Suprapubic skin (tissue), 4 donors: ENCODE measurements around the gene MOSMO. TPM values are rescaled to one million over a fixed set of nuclear protein-coding genes. Genes with fewer than 3 reads are reported as not detected.
"Not testable (repeated sequence)": the region's sequence is repeated elsewhere in the genome, so short reads cannot be mapped to it uniquely, and the experiment has no call there.

ENCODE experiments used
- DNase-seq, 2 donors: peaks; one replicate each; pipeline ENCODE4 v3.0.0-alpha.2; 2019; ENCODE audit warnings: low spot score in 2 of 2
- H3K27ac ChIP-seq: fragments of 200-600 bp; sonication (generic); one replicate; pipeline ENCODE4 v1.5.1; 2019
- H3K27me3 ChIP-seq: fragments of 200-600 bp; sonication (generic); one replicate; pipeline ENCODE4 v1.5.1; 2019
- H3K36me3 ChIP-seq: fragments of 200-600 bp; sonication (generic); one replicate; pipeline ENCODE4 v1.5.1; 2019
- H3K4me1 ChIP-seq: fragments of 200-600 bp; sonication (generic); one replicate; pipeline ENCODE4 v1.5.1; 2019
- H3K4me3 ChIP-seq: fragments of 200-600 bp; sonication (generic); one replicate; pipeline ENCODE4 v1.5.1; 2019; ENCODE audit warnings: mild to moderate bottlenecking
- H3K9me3 ChIP-seq: fragments of 200-600 bp; sonication (generic); one replicate; pipeline ENCODE4 v1.5.1; 2019
- EP300 ChIP-seq: sonication (generic); formaldehyde crosslinking; IDR thresholded peaks from one replicate; pipeline ENCODE4 v1.6.1; 2017; ENCODE audit warnings: antibody characterized with exemption
- POLR2A ChIP-seq, 2 donors: fragments of 450-650 bp; IDR thresholded peaks; one replicate each; pipeline ENCODE4 v1.6.1; 2017; ENCODE audit warnings: antibody characterized with exemption in 2 of 2, mild to moderate bottlenecking in 2 of 2, moderate library complexity in 2 of 2
- POLR2AphosphoS5 ChIP-seq, 3 donors: sonication (generic); formaldehyde crosslinking; IDR thresholded peaks; one replicate each; pipeline ENCODE4 v1.6.1; 2017; ENCODE audit warnings: antibody characterized with exemption in 3 of 3
- WGBS: methylation state at CpG from one replicate; pipeline ENCODE4 v1.1.5; 2018; 5-methylcytosine and 5-hydroxymethylcytosine counted together
- total RNA-seq, 4 donors: library from RNA; depleted of rRNA; stranded (reverse); fragments of >200 nt; gene quantifications; one replicate each; pipeline ENCODE4 v1.1.0, GENCODE V29; 2016
- TF ChIP-seq, protein P1 (sequence below), 2 donors: fragments of 200-600 bp in 1 of 2; fragments of 450-650 bp in 1 of 2; sonication (generic) in 1 of 2; IDR thresholded peaks; one replicate each; pipeline ENCODE4 v1.5.1; 2016 to 2019; ENCODE audit warnings: antibody characterized with exemption in 2 of 2, mild to moderate bottlenecking in 1 of 2, moderate library complexity in 1 of 2

The MOSMO gene
- total RNA-seq, 4 donors from 2014 or later: 11.9 to 32.7 (median 16.7) TPM

DNA sequence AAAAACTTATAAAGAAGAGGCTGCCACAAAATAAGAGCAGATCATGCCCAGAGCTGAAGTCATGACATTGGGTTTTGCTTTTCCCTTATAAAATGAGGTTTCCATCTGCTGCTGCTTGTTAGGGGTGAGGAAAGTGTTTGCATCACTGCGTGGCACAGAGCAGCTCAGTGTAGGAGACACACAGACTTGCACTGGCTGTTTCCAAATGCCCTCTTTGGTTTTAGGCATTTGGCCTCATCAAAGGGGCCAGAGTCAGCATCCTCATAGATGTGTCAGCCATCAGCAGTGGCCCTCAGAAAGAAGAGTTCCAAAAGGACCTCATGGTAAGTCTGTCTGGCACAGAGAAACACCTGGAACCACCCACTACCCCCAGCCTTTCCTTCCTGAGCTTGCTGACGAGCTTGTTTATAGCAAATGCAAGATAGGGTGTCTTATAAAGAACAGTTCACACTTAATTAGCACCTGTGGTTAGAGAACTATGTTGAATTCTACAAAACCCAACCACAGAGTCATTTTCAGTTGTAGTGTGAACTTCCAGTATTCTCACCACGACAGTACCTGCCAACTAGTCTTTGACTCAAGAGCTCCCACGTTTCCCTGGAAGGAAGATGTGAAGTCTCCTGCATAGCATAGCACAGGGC, 101.5 kb downstream of the MOSMO start:
- H3K36me3 ChIP-seq: no peaks in the 10 kb centered on the region
- WGBS: 73% methylated on average over 4 of the region's 4 CpGs

DNA sequence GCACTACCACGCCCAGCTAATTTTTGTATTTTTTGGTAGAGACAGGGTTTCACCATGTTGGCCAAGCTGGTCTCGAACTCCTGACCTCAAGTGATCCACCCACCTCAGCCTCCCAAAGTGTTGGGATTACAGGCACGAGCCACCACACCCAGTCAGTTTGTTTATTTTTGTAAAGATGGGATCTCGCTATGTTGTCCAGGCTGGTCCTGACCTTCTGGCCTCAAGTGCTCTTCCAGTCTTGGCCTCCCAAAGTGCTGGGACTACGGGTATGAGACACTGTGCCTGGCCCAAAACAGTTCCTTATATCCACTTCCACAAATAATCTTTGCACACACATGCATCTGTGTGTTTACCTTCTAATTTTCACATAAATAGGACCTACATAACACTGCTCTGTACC, 103.7 kb downstream of the MOSMO start:
- 94% methylated on average over 5 of the region's 5 CpGs for WGBS
- H3K9me3 ChIP-seq, DNase-seq, H3K27ac ChIP-seq, H3K4me1 ChIP-seq, H3K36me3 ChIP-seq, H3K27me3 ChIP-seq, H3K4me3 ChIP-seq: not testable (repeated sequence)

More for the DNA sequence above, 101.5 kb downstream of the MOSMO start:
- H3K9me3 ChIP-seq: no peaks in the 10 kb centered on the region
- peaks cover 9% of the 10 kb centered on the region for H3K27me3 ChIP-seq
- no peak overlapping the region for H3K4me3 ChIP-seq
- no peak overlapping the region for H3K27ac ChIP-seq
- TF ChIP-seq, protein P1, sequence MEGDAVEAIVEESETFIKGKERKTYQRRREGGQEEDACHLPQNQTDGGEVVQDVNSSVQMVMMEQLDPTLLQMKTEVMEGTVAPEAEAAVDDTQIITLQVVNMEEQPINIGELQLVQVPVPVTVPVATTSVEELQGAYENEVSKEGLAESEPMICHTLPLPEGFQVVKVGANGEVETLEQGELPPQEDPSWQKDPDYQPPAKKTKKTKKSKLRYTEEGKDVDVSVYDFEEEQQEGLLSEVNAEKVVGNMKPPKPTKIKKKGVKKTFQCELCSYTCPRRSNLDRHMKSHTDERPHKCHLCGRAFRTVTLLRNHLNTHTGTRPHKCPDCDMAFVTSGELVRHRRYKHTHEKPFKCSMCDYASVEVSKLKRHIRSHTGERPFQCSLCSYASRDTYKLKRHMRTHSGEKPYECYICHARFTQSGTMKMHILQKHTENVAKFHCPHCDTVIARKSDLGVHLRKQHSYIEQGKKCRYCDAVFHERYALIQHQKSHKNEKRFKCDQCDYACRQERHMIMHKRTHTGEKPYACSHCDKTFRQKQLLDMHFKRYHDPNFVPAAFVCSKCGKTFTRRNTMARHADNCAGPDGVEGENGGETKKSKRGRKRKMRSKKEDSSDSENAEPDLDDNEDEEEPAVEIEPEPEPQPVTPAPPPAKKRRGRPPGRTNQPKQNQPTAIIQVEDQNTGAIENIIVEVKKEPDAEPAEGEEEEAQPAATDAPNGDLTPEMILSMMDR (IDR thresholded peaks at IDR 0.05): no peak
- no peak for TF ChIP-seq POLR2AphosphoS5 (IDR thresholded peaks at IDR 0.05)
- TF ChIP-seq EP300: no peak
- TF ChIP-seq POLR2A (IDR thresholded peaks at IDR 0.05): no peak
- no peaks in the 10 kb centered on the region for H3K4me1 ChIP-seq
- DNase-seq: no peak

DNA sequence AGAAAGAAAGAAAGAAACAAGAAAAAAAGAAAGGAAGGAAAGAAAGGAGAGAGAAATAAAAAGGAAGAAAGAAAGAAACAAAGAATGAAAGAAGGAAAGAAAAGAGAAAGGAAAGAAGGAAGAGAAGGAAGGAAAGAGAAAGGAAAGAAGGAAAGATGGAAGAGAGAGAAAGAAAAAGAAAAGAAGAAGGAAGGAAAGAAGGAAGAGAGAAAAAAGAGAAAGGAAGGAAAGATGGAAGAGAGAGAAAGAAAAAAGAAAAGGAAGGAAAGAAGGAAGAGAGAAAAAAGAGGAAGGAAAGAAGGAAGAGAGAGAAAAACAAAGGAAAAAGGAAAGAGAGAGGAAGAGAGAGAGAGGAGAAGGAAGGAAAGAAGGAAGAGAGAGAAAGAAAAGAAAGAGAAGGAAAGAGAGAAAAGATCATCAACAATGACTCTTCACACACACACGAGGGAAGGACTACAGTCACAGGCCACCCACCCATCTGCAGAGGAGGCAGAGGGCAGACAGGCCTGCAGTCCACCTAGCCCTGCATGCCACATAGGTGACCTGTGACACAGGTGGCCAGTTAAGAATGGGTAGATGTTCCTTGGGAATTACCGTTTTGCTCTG, 108.3 kb downstream of the MOSMO start:
- 84% methylated on average over 2 of the region's 2 CpGs for WGBS
- TF ChIP-seq POLR2AphosphoS5 (IDR thresholded peaks at IDR 0.05) (no peak), POLR2A (IDR thresholded peaks at IDR 0.05) (no peak), EP300 (no peak)
- TF ChIP-seq, protein P1 (IDR thresholded peaks at IDR 0.05): no peak

DNA sequence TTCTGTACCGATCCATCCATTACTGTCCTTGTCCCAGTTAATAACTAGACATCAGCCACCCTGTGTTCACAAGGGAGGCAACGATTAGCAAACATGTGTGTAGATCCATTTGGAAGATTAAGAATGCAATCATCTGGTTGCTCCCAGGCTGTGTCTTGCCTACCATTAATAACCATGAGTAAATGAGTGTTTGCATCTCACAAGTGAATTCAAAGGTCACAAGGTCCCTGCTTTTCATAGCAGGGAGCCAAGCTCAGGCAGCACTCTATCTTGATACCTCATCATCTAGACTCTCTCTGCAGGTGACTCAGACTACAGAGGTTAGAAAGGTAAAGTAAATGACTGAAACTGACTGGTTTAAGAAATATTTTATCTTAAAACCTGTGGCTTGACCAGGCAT, 109.7 kb downstream of the MOSMO start:
- Histone ChIP-seq H3K4me1 (no peaks in the 10 kb centered on the region), H3K27ac (no peak overlapping the region), H3K4me3 (no peak overlapping the region), H3K9me3 (no peaks in the 10 kb centered on the region), H3K36me3 (no peaks in the 10 kb centered on the region), H3K27me3 (no peaks in the 10 kb centered on the region)
- 88% methylated on average over 2 of the region's 2 CpGs for WGBS
- TF ChIP-seq, protein P1 (IDR thresholded peaks at IDR 0.05): no peak
- no peak for TF ChIP-seq POLR2AphosphoS5 (IDR thresholded peaks at IDR 0.05)
- no peak for TF ChIP-seq POLR2A (IDR thresholded peaks at IDR 0.05)
- TF ChIP-seq EP300: no peak
- DNase-seq: no peak

More for the DNA sequence above, 108.3 kb downstream of the MOSMO start:
- no peak overlapping the region for H3K27ac ChIP-seq
- H3K4me3 ChIP-seq: no peak overlapping the region
- H3K9me3 ChIP-seq: no peaks in the 10 kb centered on the region
- no peaks in the 10 kb centered on the region for H3K36me3 ChIP-seq
- DNase-seq: no peak
- no peaks in the 10 kb centered on the region for H3K27me3 ChIP-seq
- no peaks in the 10 kb centered on the region for H3K4me1 ChIP-seq

DNA sequence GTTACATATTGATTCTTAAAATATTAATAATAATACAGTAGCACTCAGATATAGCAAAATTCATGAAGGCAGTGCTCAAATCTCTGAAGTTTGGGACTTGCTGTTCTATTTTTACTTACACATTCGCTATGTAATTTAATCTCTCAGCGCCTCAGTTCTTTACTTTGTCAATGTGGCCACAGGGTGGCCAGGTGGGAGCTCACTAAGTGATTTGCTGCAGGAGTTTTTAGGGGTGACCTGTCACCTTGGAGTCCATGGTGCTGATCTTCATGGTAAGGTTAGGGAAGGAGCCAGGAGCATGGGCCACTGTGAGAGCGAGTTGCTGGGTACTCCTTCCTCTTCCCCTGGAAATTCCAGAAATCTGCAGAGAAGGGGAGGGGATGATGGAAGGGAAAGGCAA, 112.5 kb downstream of the MOSMO start:
- no peaks in the 10 kb centered on the region for H3K9me3 ChIP-seq
- no peaks in the 10 kb centered on the region for H3K4me1 ChIP-seq
- H3K27ac ChIP-seq: no peak overlapping the region
- DNase-seq: no peak
- TF ChIP-seq POLR2A (IDR thresholded peaks at IDR 0.05) (no peak), EP300 (no peak), POLR2AphosphoS5 (IDR thresholded peaks at IDR 0.05) (no peak)
- TF ChIP-seq, protein P1 (IDR thresholded peaks at IDR 0.05): no peak
- H3K27me3 ChIP-seq: no peaks in the 10 kb centered on the region
- no peak overlapping the region for H3K4me3 ChIP-seq
- WGBS: 80% methylated on average over 3 of the region's 3 CpGs
- no peaks in the 10 kb centered on the region for H3K36me3 ChIP-seq
